A673 (cell line): ENCODE results near the gene DLGAP1. TPM values are rescaled to one million over a fixed set of nuclear protein-coding genes. Genes with fewer than 3 reads are reported as not detected.

ENCODE experiments used
- BruUV-seq: library from RNA; stranded (reverse); fragments of 400-500 nt; replicated peaks from 2 replicates; lab custom pipeline; 2021; lab: Mats Ljungman, UMichigan
- CTCF ChIA-PET: fragments of 300-600 bp; sonication (Branson Sonifier 250); formaldehyde crosslinking; loops from one replicate; lab custom pipeline; 2022; ENCODE audit warnings: antibody characterized with exemption; lab: Charles Lee
- POLR2A ChIA-PET: fragments of 300-600 bp; sonication (Branson Sonifier 250); formaldehyde crosslinking; loops from one replicate; lab custom pipeline; 2022; ENCODE audit warnings: antibody characterized with exemption; ENCODE audit not compliant: low non-redundant PET; lab: Charles Lee
- DNase-seq: peaks from one replicate; pipeline ENCODE4 v3.0.0-alpha.2; 2015; ENCODE audit warnings: low spot score
- H3K27ac ChIP-seq: fragments of 200-600 bp; sonication (generic); 2 replicates; pipeline ENCODE4 v1.5.1; 2016; ENCODE audit warnings: mixed run types, low read depth, mild to moderate bottlenecking, mixed read lengths, antibody characterized with exemption, low read length; ENCODE audit not compliant: poor library complexity, severe bottlenecking
- H3K27me3 ChIP-seq: fragments of 200-600 bp; sonication (generic); replicated peaks from 2 replicates; pipeline ENCODE4 v1.6.1; 2017; ENCODE audit warnings: mixed run types, low read depth, mild to moderate bottlenecking, mixed read lengths, antibody characterized with exemption, low read length; ENCODE audit not compliant: insufficient read depth, poor library complexity
- H3K36me3 ChIP-seq: fragments of 200-600 bp; sonication (generic); 2 replicates; pipeline ENCODE4 v1.6.1; 2016; ENCODE audit warnings: mixed run types, mild to moderate bottlenecking, mixed read lengths, antibody characterized with exemption, low read length; ENCODE audit not compliant: insufficient read depth, poor library complexity, severe bottlenecking
- H3K4me1 ChIP-seq: fragments of 200-600 bp; sonication (generic); 2 replicates; pipeline ENCODE4 v1.6.1; 2017; ENCODE audit warnings: mixed run types, mild to moderate bottlenecking, mixed read lengths, antibody characterized with exemption, low read length; ENCODE audit not compliant: insufficient read depth, poor library complexity, severe bottlenecking
- H3K4me3 ChIP-seq: fragments of 200-600 bp; sonication (generic); 2 replicates; pipeline ENCODE4 v1.5.1; 2016; ENCODE audit warnings: low read depth, mixed run types, mild to moderate bottlenecking, mixed read lengths, low read length; ENCODE audit not compliant: poor library complexity, severe bottlenecking
- H3K9me3 ChIP-seq: fragments of 200-600 bp; sonication (generic); 2 replicates; pipeline ENCODE4 v1.6.1; 2016; ENCODE audit warnings: mixed run types, low read depth, mild to moderate bottlenecking, mixed read lengths, antibody characterized with exemption, low read length; ENCODE audit not compliant: poor library complexity, severe bottlenecking
- CTCF ChIP-seq: fragments of 300-800, 200-600 bp; sonication (generic); conservative IDR thresholded peaks from 2 replicates; pipeline ENCODE4 v1.5.1; 2017; ENCODE audit warnings: low read depth, mild to moderate bottlenecking, antibody characterized with exemption, low read length, moderate library complexity, mixed read lengths
- EZH2 ChIP-seq: fragments of 200-600 bp; sonication (generic); IDR thresholded peaks from 2 replicates; pipeline ENCODE4 v1.6.1; 2017; ENCODE audit warnings: borderline replicate concordance, low read depth, mild to moderate bottlenecking, mixed read lengths, antibody characterized with exemption, low read length; ENCODE audit not compliant: poor library complexity, severe bottlenecking
- intact Hi-C: fragments of 100-400 bp; cut with micrococcal nuclease; formaldehyde crosslinking; loops from one replicate; pipeline ENCODE4 v1.10.0; 2022; ENCODE audit not compliant: unreplicated experiment
- total RNA-seq: library from RNA; stranded (reverse); gene quantifications from 2 replicates; pipeline ENCODE4 v1.2.3, GENCODE V29; 2021

Gene DLGAP1
- total RNA-seq, 1 experiment from 2014 or later, result 135 TPM

- no peak for TF ChIP-seq CTCF
- TF ChIP-seq EZH2, result no peak
- peaks cover 39% of the 10 kb centered on the region for H3K4me1 ChIP-seq
- no peaks in the 10 kb centered on the region for H3K9me3 ChIP-seq
- ChIA-PET POLR2A (interaction anchor here (0.6 to 0.7 kb wide), 2 partner anchors 12 to 13 kb away, joined by 3 to 4 read pairs; no protein-coding TSS in a partner anchor), CTCF (no interaction called here)
- BruUV-seq, result no TSS peak
- no peaks in the 10 kb centered on the region for H3K27me3 ChIP-seq
- H3K36me3 ChIP-seq, result no peaks in the 10 kb centered on the region
- no peak overlapping the region for H3K4me3 ChIP-seq
- intact Hi-C loops, result no loop called here
- H3K27ac ChIP-seq, result no peak overlapping the region
- peak; percentile 68 for DNase-seq
These were observed 146.5 kb downstream of the DLGAP1 start for GRCh38 chr18:4308576-4308975.

GRCh38 chr18:4299395-4299794 lies 155.7 kb downstream of the DLGAP1 start:
- H3K4me1 ChIP-seq, result no peaks in the 10 kb centered on the region
- no peaks in the 10 kb centered on the region for H3K27me3 ChIP-seq
- H3K27ac ChIP-seq, result no peak overlapping the region
- CTCF ChIA-PET, result no interaction called here
- no peak overlapping the region for H3K4me3 ChIP-seq
- H3K36me3 ChIP-seq, result no peaks in the 10 kb centered on the region
- intact Hi-C loops, result no loop called here
- H3K9me3 ChIP-seq, result no peaks in the 10 kb centered on the region
- DNase-seq, result no peak
- BruUV-seq, result no TSS peak
- POLR2A ChIA-PET, result no interaction called here
- TF ChIP-seq CTCF, result no peak
- no peak for TF ChIP-seq EZH2

GRCh38 chr18:4293337-4293736 lies 161.8 kb downstream of the DLGAP1 start:
- DNase-seq, result no peak
- H3K4me1 ChIP-seq, result peaks cover 6% of the 10 kb centered on the region
- H3K27ac ChIP-seq, result no peak overlapping the region
- intact Hi-C loops, result no loop called here
- BruUV-seq, result no TSS peak
- ChIA-PET CTCF (no interaction called here), POLR2A (no interaction called here)
- TF ChIP-seq CTCF (no peak), EZH2 (no peak)
- H3K9me3 ChIP-seq, result no peaks in the 10 kb centered on the region
- H3K36me3 ChIP-seq, result no peaks in the 10 kb centered on the region
- no peaks in the 10 kb centered on the region for H3K27me3 ChIP-seq
- H3K4me3 ChIP-seq, result no peak overlapping the region
